CD14-positive monocyte (primary cell): ENCODE measurements around the gene SEMA6D. TPM values are rescaled to one million over a fixed set of nuclear protein-coding genes. Genes with fewer than 3 reads are reported as not detected.

Source experiments
- DNase-seq, 3 donors: peaks; one replicate each; pipeline ENCODE4 v3.0.0-alpha.2; 2011 to 2022
- H2AFZ ChIP-seq: 2 replicates; pipeline ENCODE4 v1.6.0; 2012; ENCODE audit warnings: mild to moderate bottlenecking, low read depth, low read length, inconsistent platforms; ENCODE audit not compliant: insufficient read depth, poor library complexity, severe bottlenecking
- H3K27ac ChIP-seq, 2 donors: 1 replicate in 1 of 2; 2 replicates in 1 of 2; pipeline ENCODE4 v1.5.1; 2012 to 2013; ENCODE audit warnings: low read length in 2 of 2, control low read depth in 1 of 2, inconsistent platforms in 1 of 2, low read depth in 1 of 2, mild to moderate bottlenecking in 1 of 2
- H3K27me3 ChIP-seq, 2 donors: one replicate each; pipeline versions ENCODE4 v1.6.0 to v1.6.1; 2011 to 2013; ENCODE audit warnings: low read length in 2 of 2; ENCODE audit not compliant: control insufficient read depth in 2 of 2, insufficient read depth in 2 of 2
- H3K36me3 ChIP-seq, 2 donors: replicated peaks in 1 of 2; 1 replicate in 1 of 2; 2 replicates in 1 of 2; pipeline versions ENCODE4 v1.5.1 to v1.6.1; 2012 to 2013; ENCODE audit warnings: low read length in 2 of 2, control low read depth in 1 of 2, inconsistent platforms in 1 of 2, mild to moderate bottlenecking in 1 of 2; ENCODE audit not compliant: insufficient read depth in 2 of 2, control insufficient read depth in 1 of 2
- H3K4me1 ChIP-seq, 2 donors: 1 replicate in 1 of 2; 2 replicates in 1 of 2; pipeline versions ENCODE4 v1.5.1 to v1.6.1; 2012 to 2013; ENCODE audit warnings: low read length in 2 of 2, control low read depth in 1 of 2, inconsistent platforms in 1 of 2, mild to moderate bottlenecking in 1 of 2, moderate library complexity in 1 of 2; ENCODE audit not compliant: insufficient read depth in 2 of 2, control insufficient read depth in 1 of 2
- H3K4me2 ChIP-seq: replicated peaks from 2 replicates; pipeline ENCODE3; 2012; ENCODE audit warnings: low read length, moderate library complexity, mild to moderate bottlenecking; ENCODE audit not compliant: poor library complexity, severe bottlenecking; ENCODE audit errors: extremely low read depth
- H3K4me3 ChIP-seq, 3 experiments: fragments of 200-600 bp in 1 of 3; sonication (generic) in 1 of 3; replicated peaks in 1 of 3; 1 replicate in 2 of 3; 2 replicates in 1 of 3; pipeline ENCODE4 v1.5.1; 2011 to 2013; ENCODE audit warnings: low read length in 3 of 3, mild to moderate bottlenecking in 3 of 3, control low read depth in 2 of 3, low read depth in 2 of 3, inconsistent platforms in 1 of 3, moderate library complexity in 1 of 3
- H3K79me2 ChIP-seq: 2 replicates; pipeline ENCODE4 v1.6.0; 2012; ENCODE audit warnings: mild to moderate bottlenecking, control low read depth, inconsistent platforms, low read length, moderate library complexity; ENCODE audit not compliant: insufficient read depth
- H3K9ac ChIP-seq: 2 replicates; pipeline ENCODE4 v1.6.0; 2017; ENCODE audit warnings: low read length, mild to moderate bottlenecking; ENCODE audit not compliant: insufficient read depth, poor library complexity, severe bottlenecking
- H3K9me3 ChIP-seq, 2 donors: replicated peaks in 1 of 2; 1 replicate in 1 of 2; 2 replicates in 1 of 2; pipeline versions ENCODE4 v1.5.1 to v1.6.1; 2012 to 2013; ENCODE audit warnings: low read length in 2 of 2, control low read depth in 1 of 2; ENCODE audit not compliant: control insufficient read depth in 1 of 2, insufficient read depth in 1 of 2
- H4K20me1 ChIP-seq: 2 replicates; pipeline ENCODE4 v1.6.0; 2012; ENCODE audit warnings: mild to moderate bottlenecking, low read length, control low read depth, moderate library complexity; ENCODE audit not compliant: insufficient read depth
- H3K27ac Mint-ChIP-seq, 7 donors: one replicate each; pipeline ENCODE4 v1.8.0; 2020; ENCODE audit warnings: mild to moderate bottlenecking in 7 of 7, mixed read lengths in 7 of 7, moderate library complexity in 6 of 7, inconsistent platforms in 2 of 7
- H3K27me3 Mint-ChIP-seq, 3 donors: one replicate each; pipeline ENCODE4 v1.8.0; 2021 to 2022; ENCODE audit warnings: low read depth in 3 of 3, mild to moderate bottlenecking in 3 of 3, mixed read lengths in 3 of 3, moderate library complexity in 3 of 3, inconsistent platforms in 1 of 3
- H3K36me3 Mint-ChIP-seq, 2 donors: one replicate each; pipeline ENCODE4 v1.8.0; 2020; ENCODE audit warnings: mixed read lengths in 2 of 2, inconsistent platforms in 1 of 2, mild to moderate bottlenecking in 1 of 2
- H3K4me1 Mint-ChIP-seq: one replicate; pipeline ENCODE4 v1.8.0; 2020; ENCODE audit warnings: mild to moderate bottlenecking, mixed read lengths
- H3K4me3 Mint-ChIP-seq, 2 donors: one replicate each; pipeline ENCODE4 v1.8.0; 2020; ENCODE audit warnings: mild to moderate bottlenecking in 2 of 2, mixed read lengths in 2 of 2, moderate library complexity in 1 of 2
- H3K9me3 Mint-ChIP-seq, 7 donors: one replicate each; pipeline ENCODE4 v1.8.0; 2020 to 2022; ENCODE audit warnings: mixed read lengths in 7 of 7, mild to moderate bottlenecking in 6 of 7, moderate library complexity in 6 of 7, inconsistent platforms in 2 of 7
- WGBS: methylation state at CpG from one replicate; pipeline ENCODE4 v1.1.5; 2013; ENCODE audit warnings: missing lambda C conversion rate; ENCODE audit not compliant: insufficient coverage; 5-methylcytosine and 5-hydroxymethylcytosine counted together
- intact Hi-C, 2 donors: fragments of 100-400 bp; cut with micrococcal nuclease; formaldehyde crosslinking; loops; one replicate each; pipeline versions ENCODE4 v1.15.0 to v1.15.1; 2023
- polyA plus RNA-seq, 3 donors: library from polyadenylated mRNA; depleted of rRNA in 1 of 3; unstranded in 2 of 3; stranded (reverse) in 1 of 3; fragments of 300-500 nt in 2 of 3; fragments of >200 nt in 1 of 3; fragmentation: Illumina TruSeq in 2 of 3; gene quantifications; 1 replicate in 2 of 3; 2 replicates in 1 of 3; pipeline ENCODE4 v1.2.3, GENCODE V29; 2012 to 2021
- TF ChIP-seq, protein P1 (sequence below): fragments of 200-600 bp; IDR thresholded peaks from one replicate; pipeline ENCODE4 v1.8.0; 2022; ENCODE audit warnings: antibody characterized with exemption, mild to moderate bottlenecking

SEMA6D gene
- polyA plus RNA-seq, 3 donors, result not detected

DNA sequence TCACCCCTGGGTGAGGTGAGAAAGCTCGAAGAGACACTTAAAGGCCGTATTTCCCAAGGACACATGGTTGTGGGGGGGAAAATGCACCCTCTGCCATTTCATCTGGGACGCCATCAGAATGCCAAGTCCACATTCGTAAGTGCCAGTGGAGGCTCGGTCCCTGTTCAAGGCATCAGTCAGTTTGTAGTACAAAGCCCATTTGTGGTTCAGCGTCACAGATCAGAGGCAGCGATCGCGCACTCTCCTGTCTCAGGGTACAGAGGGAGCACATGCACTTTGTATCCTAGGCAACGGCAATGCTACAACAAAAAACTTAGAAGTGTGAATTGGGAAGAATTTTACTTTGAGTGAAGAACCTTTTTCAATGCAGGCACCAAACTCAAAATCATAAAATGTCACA, 27.2 kb downstream of the SEMA6D start:
- no peak for DNase-seq
- intact Hi-C loops, result no loop called here

DNA sequence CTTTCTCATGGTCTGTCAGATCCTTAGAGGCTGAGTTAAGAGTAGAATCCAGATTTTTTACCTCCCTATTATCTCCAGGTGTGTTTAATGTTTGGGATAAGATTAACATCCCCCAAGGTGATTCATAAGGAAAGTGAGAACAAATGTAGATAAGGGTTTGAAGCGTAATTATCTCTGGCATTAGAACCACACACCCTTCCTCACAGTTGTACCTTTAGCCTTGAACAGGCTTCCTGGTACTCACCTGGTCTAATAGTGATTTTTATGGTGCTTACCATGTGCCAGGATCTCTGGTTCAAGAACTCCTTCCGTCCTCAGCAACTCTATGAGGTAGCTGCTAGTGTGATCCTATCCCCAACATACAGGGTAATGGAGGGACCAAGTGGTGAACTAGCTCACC, 27.7 kb downstream of the SEMA6D start:
- H3K36me3 ChIP-seq, result no peaks in the 10 kb centered on the region
- H2AFZ ChIP-seq, result no peak overlapping the region
- H3K4me1 ChIP-seq, result no peaks in the 10 kb centered on the region
- Mint-ChIP-seq H3K36me3 (no peaks in the 10 kb centered on the region), H3K9me3 (peaks cover 0 to 4% (median 0%) of the 10 kb centered on the region in 7 donors), H3K27me3 (peaks cover 0 to 2% (median 0%) of the 10 kb centered on the region in 3 donors), H3K4me1 (no peaks in the 10 kb centered on the region), H3K4me3 (no peak overlapping the region), H3K27ac (no peak overlapping the region)
- H3K27me3 ChIP-seq, result no peaks in the 10 kb centered on the region
- 100% methylated on average over 1 of the region's 2 CpGs for WGBS
- no peaks in the 10 kb centered on the region for H4K20me1 ChIP-seq
- H3K27ac ChIP-seq, result no peak overlapping the region
- intact Hi-C loops, result no loop called here
- no peak for DNase-seq
- no peak overlapping the region for H3K4me3 ChIP-seq
- TF ChIP-seq, protein P1, sequence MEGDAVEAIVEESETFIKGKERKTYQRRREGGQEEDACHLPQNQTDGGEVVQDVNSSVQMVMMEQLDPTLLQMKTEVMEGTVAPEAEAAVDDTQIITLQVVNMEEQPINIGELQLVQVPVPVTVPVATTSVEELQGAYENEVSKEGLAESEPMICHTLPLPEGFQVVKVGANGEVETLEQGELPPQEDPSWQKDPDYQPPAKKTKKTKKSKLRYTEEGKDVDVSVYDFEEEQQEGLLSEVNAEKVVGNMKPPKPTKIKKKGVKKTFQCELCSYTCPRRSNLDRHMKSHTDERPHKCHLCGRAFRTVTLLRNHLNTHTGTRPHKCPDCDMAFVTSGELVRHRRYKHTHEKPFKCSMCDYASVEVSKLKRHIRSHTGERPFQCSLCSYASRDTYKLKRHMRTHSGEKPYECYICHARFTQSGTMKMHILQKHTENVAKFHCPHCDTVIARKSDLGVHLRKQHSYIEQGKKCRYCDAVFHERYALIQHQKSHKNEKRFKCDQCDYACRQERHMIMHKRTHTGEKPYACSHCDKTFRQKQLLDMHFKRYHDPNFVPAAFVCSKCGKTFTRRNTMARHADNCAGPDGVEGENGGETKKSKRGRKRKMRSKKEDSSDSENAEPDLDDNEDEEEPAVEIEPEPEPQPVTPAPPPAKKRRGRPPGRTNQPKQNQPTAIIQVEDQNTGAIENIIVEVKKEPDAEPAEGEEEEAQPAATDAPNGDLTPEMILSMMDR, result no peak
- no peaks in the 10 kb centered on the region for H3K79me2 ChIP-seq
- no peak overlapping the region for H3K9ac ChIP-seq
- no peak overlapping the region for H3K4me2 ChIP-seq
- no peaks in the 10 kb centered on the region for H3K9me3 ChIP-seq

More for the DNA sequence above, 27.2 kb downstream of the SEMA6D start:
- Histone ChIP-seq H4K20me1 (no peaks in the 10 kb centered on the region), H3K4me1 (no peaks in the 10 kb centered on the region), H3K9ac (no peak overlapping the region), H3K27me3 (no peaks in the 10 kb centered on the region), H3K4me2 (no peak overlapping the region), H3K27ac (no peak overlapping the region), H2AFZ (no peak overlapping the region), H3K79me2 (no peaks in the 10 kb centered on the region), H3K9me3 (no peaks in the 10 kb centered on the region), H3K36me3 (no peaks in the 10 kb centered on the region), H3K4me3 (no peak overlapping the region)
- Mint-ChIP-seq H3K36me3 (no peaks in the 10 kb centered on the region), H3K4me3 (no peak overlapping the region), H3K9me3 (peaks cover 0 to 5% (median 0%) of the 10 kb centered on the region in 7 donors), H3K27ac (no peak overlapping the region), H3K4me1 (no peaks in the 10 kb centered on the region), H3K27me3 (peaks cover 0 to 2% (median 0%) of the 10 kb centered on the region in 3 donors)
- 91% methylated on average over 10 of the region's 10 CpGs for WGBS
- TF ChIP-seq, protein P1, result no peak
